ENCODE data around the gene LDAH. TPM values are rescaled to one million over a fixed set of nuclear protein-coding genes. Genes with fewer than 3 reads are reported as not detected.

The LDAH gene
- total and polyA plus RNA-seq, 2 experiments from 2014 or later: 12.1 to 37.5 TPM

GRCh38 chr2:20650877-20651730, 171.8 kb downstream of the LDAH start, which contains the start of gene HS1BP3 (continued):
- peak; percentile 40 to 91; a peak in 3 of 4 replicates for TF ChIP-seq CTCF (conservative IDR thresholded peaks at IDR 0.05; ENCODE audit: low read depth in 2 of 2)
- no peak for TF ChIP-seq NANOG (IDR thresholded peaks at IDR 0.05; ENCODE audit: borderline replicate concordance)
- TF ChIP-seq STAT1 (IDR thresholded peaks at IDR 0.05; ENCODE audit: unreplicated experiment): no peak

GRCh38 chr2:20650393-20650876, 172.5 kb downstream of the LDAH start:
- peak overlapping the region; percentile 94 for H3K4me2 ChIP-seq
- Mint-ChIP-seq H3K4me1 (peaks cover 26% of the 10 kb centered on the region), H3K27me3 (ENCODE audit: insufficient read depth, low read depth, poor library complexity) (peaks cover 14% of the 10 kb centered on the region), H3K4me3 (peak overlapping the region; percentile 77), H3K27ac (no peak overlapping the region), H3K36me3 (ENCODE audit: low read depth) (no peaks in the 10 kb centered on the region; the same call in 2 of the 3 replicates), H3K9me3 (no peaks in the 10 kb centered on the region; the same call in 2 of the 3 replicates)
- ATAC-seq: peak; percentile 16
- no peaks in the 10 kb centered on the region for H3F3A ChIP-seq (replicated peaks; ENCODE audit: low read depth)
- peaks cover 14% of the 10 kb centered on the region for H3K4me1 ChIP-seq (ENCODE audit: insufficient read depth)
- peaks cover 10% of the 10 kb centered on the region; the same call in 1 of the 2 replicates for H3K27me3 ChIP-seq (ENCODE audit: insufficient read depth)
- peak; percentile 73 for DNase-seq (ENCODE audit: low spot score)
- no peaks in the 10 kb centered on the region for H4K20me1 ChIP-seq (replicated peaks; ENCODE audit: insufficient read depth)
- H3K9me2 ChIP-seq (ENCODE audit: insufficient read depth): no peaks in the 10 kb centered on the region
- H3K79me2 ChIP-seq (replicated peaks; ENCODE audit: insufficient read depth): no peaks in the 10 kb centered on the region
- peak overlapping the region; percentile 81 for H3K4me3 ChIP-seq
- no peaks in the 10 kb centered on the region for H3K36me3 ChIP-seq (ENCODE audit: insufficient read depth)
- peak overlapping the region; percentile 95 for H2AFZ ChIP-seq
- no peak overlapping the region for H3K27ac ChIP-seq (ENCODE audit: low read depth)
- TF ChIP-seq ZNF331 (CRISPR knock-in tag; IDR thresholded peaks at IDR 0.05; ENCODE audit: low read depth): no peak
- no peak for TF ChIP-seq STAT1 (IDR thresholded peaks at IDR 0.05; ENCODE audit: unreplicated experiment)
- TF ChIP-seq NANOG (IDR thresholded peaks at IDR 0.05; ENCODE audit: borderline replicate concordance): no peak
- no peak for TF ChIP-seq POLR2AphosphoS5 (IDR thresholded peaks at IDR 0.05; ENCODE audit: low read depth)
- no peak for TF ChIP-seq ZNF114 (CRISPR knock-in tag; IDR thresholded peaks at IDR 0.05)
- TF ChIP-seq EZH2 (IDR thresholded peaks at IDR 0.05; ENCODE audit: low read depth, unreplicated experiment): no peak
- no peak for TF ChIP-seq CREB1 (CRISPR knock-in tag; IDR thresholded peaks at IDR 0.05; ENCODE audit: low read depth)
- no peak for TF ChIP-seq EZH2phosphoT487 (IDR thresholded peaks at IDR 0.05; ENCODE audit: unreplicated experiment)
- TF ChIP-seq, protein P1, sequence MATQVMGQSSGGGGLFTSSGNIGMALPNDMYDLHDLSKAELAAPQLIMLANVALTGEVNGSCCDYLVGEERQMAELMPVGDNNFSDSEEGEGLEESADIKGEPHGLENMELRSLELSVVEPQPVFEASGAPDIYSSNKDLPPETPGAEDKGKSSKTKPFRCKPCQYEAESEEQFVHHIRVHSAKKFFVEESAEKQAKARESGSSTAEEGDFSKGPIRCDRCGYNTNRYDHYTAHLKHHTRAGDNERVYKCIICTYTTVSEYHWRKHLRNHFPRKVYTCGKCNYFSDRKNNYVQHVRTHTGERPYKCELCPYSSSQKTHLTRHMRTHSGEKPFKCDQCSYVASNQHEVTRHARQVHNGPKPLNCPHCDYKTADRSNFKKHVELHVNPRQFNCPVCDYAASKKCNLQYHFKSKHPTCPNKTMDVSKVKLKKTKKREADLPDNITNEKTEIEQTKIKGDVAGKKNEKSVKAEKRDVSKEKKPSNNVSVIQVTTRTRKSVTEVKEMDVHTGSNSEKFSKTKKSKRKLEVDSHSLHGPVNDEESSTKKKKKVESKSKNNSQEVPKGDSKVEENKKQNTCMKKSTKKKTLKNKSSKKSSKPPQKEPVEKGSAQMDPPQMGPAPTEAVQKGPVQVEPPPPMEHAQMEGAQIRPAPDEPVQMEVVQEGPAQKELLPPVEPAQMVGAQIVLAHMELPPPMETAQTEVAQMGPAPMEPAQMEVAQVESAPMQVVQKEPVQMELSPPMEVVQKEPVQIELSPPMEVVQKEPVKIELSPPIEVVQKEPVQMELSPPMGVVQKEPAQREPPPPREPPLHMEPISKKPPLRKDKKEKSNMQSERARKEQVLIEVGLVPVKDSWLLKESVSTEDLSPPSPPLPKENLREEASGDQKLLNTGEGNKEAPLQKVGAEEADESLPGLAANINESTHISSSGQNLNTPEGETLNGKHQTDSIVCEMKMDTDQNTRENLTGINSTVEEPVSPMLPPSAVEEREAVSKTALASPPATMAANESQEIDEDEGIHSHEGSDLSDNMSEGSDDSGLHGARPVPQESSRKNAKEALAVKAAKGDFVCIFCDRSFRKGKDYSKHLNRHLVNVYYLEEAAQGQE (IDR thresholded peaks at IDR 0.05; ENCODE audit: unreplicated experiment): no peak
- TF ChIP-seq ETS1 (IDR thresholded peaks at IDR 0.05): no peak

All from GM23338 (cell line).